ENCODE results near the gene MTR.

GRCh38 chr1:236823559-236823958, 28.5 kb downstream of the MTR start:
- no peak for TF ChIP-seq POLR2AphosphoS5 (IDR thresholded peaks at IDR 0.05; ENCODE audit: insufficient read depth in 1 of 2, low read depth in 1 of 2)
- TF ChIP-seq CTCF (IDR thresholded peaks at IDR 0.05): no peak

Data from vagina (tissue), 2 donors.